ENCODE measurements around the gene MOGAT1.

The MOGAT1 gene

GRCh38 chr2:222736301-222736700 is 64.8 kb downstream of the MOGAT1 start:
- Histone ChIP-seq H3K9me3 (ENCODE audit: control insufficient read depth, insufficient read depth, low read depth, low read length) (no peaks in the 10 kb centered on the region), H3K4me1 (ENCODE audit: control insufficient read depth, insufficient read depth, low read length) (no peaks in the 10 kb centered on the region), H3K36me3 (ENCODE audit: control insufficient read depth in 2 of 2, insufficient read depth in 1 of 2, low read length in 2 of 2) (no peaks in the 10 kb centered on the region), H3K4me3 (ENCODE audit: low read depth, low read length) (no peak overlapping the region), H3K27ac (ENCODE audit: extremely low read depth, low read depth, low read length) (no peak overlapping the region)
- CTCF ChIA-PET: interaction anchor here (0.5 to 0.9 kb wide), 3 partner anchors 27 to 208 kb away, joined by 3 to 4 read pairs (median 3); no protein-coding TSS in a partner anchor
- POLR2A ChIA-PET: no interaction called here
- TF ChIP-seq ZNF473 (tag by site-specific recombination; IDR thresholded peaks at IDR 0.05): no peak
- TF ChIP-seq ZBTB17 (tag by site-specific recombination; IDR thresholded peaks at IDR 0.05): no peak
- TF ChIP-seq, protein P1, sequence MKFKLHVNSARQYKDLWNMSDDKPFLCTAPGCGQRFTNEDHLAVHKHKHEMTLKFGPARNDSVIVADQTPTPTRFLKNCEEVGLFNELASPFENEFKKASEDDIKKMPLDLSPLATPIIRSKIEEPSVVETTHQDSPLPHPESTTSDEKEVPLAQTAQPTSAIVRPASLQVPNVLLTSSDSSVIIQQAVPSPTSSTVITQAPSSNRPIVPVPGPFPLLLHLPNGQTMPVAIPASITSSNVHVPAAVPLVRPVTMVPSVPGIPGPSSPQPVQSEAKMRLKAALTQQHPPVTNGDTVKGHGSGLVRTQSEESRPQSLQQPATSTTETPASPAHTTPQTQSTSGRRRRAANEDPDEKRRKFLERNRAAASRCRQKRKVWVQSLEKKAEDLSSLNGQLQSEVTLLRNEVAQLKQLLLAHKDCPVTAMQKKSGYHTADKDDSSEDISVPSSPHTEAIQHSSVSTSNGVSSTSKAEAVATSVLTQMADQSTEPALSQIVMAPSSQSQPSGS (tag by site-specific recombination; IDR thresholded peaks at IDR 0.05; ENCODE audit: low read depth): peak; percentile 39; the same call in 1 of the 2 replicates
- TF ChIP-seq ZNF292 (tag by site-specific recombination; IDR thresholded peaks at IDR 0.05; ENCODE audit: borderline replicate concordance, low read depth): no peak
- no peak for TF ChIP-seq ZNF629 (tag by site-specific recombination; IDR thresholded peaks at IDR 0.05)
- no peak for TF ChIP-seq ZNF670 (tag by site-specific recombination; IDR thresholded peaks at IDR 0.05; ENCODE audit: low read depth)
- no peak for TF ChIP-seq ZNF530 (tag by site-specific recombination; IDR thresholded peaks at IDR 0.05; ENCODE audit: low read depth)
- TF ChIP-seq ZNF335 (tag by site-specific recombination; conservative IDR thresholded peaks at IDR 0.05): 0 out of 2 replicates have a peak, but pooled peaks have one; percentile 39
- no peak for TF ChIP-seq HOXC10 (CRISPR knock-in tag; IDR thresholded peaks at IDR 0.05)
- no peak for TF ChIP-seq ZNF140 (tag by site-specific recombination; IDR thresholded peaks at IDR 0.05)
- TF ChIP-seq KLF10 (tag by site-specific recombination; IDR thresholded peaks at IDR 0.05): no peak
- no peak for TF ChIP-seq ZNF311 (tag by site-specific recombination; IDR thresholded peaks at IDR 0.05; ENCODE audit: borderline replicate concordance)
- TF ChIP-seq ZNF266 (tag by site-specific recombination; IDR thresholded peaks at IDR 0.05; ENCODE audit: low read depth): no peak

DNA sequence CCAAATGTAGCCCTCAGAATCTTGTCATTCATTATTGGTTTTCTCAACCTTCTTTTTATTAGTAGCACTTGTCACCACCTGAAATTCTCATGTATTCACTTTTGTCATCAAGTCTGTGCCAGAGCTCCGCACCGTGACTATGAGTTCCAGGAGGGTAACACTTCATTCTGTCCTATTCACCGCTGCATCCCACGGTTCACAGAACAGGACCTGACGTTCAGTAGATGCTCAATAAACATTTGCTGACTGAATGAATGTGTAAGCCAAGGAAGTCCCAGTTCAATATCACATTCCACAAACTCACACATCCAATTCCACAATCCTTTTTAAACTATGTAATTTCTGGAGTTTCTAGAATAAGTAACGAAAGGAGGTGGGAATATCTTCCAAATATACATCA is 65.5 kb downstream of the MOGAT1 start:
- no peaks in the 10 kb centered on the region for H3K4me1 ChIP-seq (ENCODE audit: control insufficient read depth, insufficient read depth, low read length)
- H3K9me3 ChIP-seq (ENCODE audit: control insufficient read depth, insufficient read depth, low read depth, low read length): no peaks in the 10 kb centered on the region
- ChIA-PET CTCF (interaction anchor here (0.9 kb wide), 1 partner anchor 207 kb away, joined by 3 read pairs; no protein-coding TSS in a partner anchor), POLR2A (no interaction called here)
- TF ChIP-seq ZNF664 (tag by site-specific recombination; IDR thresholded peaks at IDR 0.05): 0 out of 2 replicates have a peak, but pooled peaks have one; percentile 31
- no peak for TF ChIP-seq ZSCAN5A (tag by site-specific recombination; IDR thresholded peaks at IDR 0.05)
- H3K36me3 ChIP-seq (ENCODE audit: control insufficient read depth in 2 of 2, insufficient read depth in 1 of 2, low read length in 2 of 2): no peaks in the 10 kb centered on the region
- no peak overlapping the region for H3K27ac ChIP-seq (ENCODE audit: extremely low read depth, low read depth, low read length)
- no peak overlapping the region for H3K4me3 ChIP-seq (ENCODE audit: low read depth, low read length)

GRCh38 chr2:222738312-222738711 is 66.9 kb downstream of the MOGAT1 start:
- Histone ChIP-seq H3K27ac (ENCODE audit: extremely low read depth, low read depth, low read length) (no peak overlapping the region), H3K36me3 (ENCODE audit: control insufficient read depth in 2 of 2, insufficient read depth in 1 of 2, low read length in 2 of 2) (no peaks in the 10 kb centered on the region), H3K9me3 (ENCODE audit: control insufficient read depth, insufficient read depth, low read depth, low read length) (no peaks in the 10 kb centered on the region), H3K4me1 (ENCODE audit: control insufficient read depth, insufficient read depth, low read length) (no peaks in the 10 kb centered on the region), H3K4me3 (ENCODE audit: low read depth, low read length) (no peak overlapping the region)
- POLR2A ChIA-PET: no interaction called here
- CTCF ChIA-PET: interaction anchor here (0.7 to 1.6 kb wide), 2 partner anchors 29 to 32 kb away, joined by 3 read pairs; no protein-coding TSS in a partner anchor
- TF ChIP-seq WT1 (tag by site-specific recombination; IDR thresholded peaks at IDR 0.05) (no peak), ZNF843 (tag by site-specific recombination; IDR thresholded peaks at IDR 0.05) (no peak), ZNF600 (tag by site-specific recombination; IDR thresholded peaks at IDR 0.05) (no peak), ZNF664 (tag by site-specific recombination; IDR thresholded peaks at IDR 0.05) (no peak), KLF10 (tag by site-specific recombination; IDR thresholded peaks at IDR 0.05) (no peak), ZBTB44 (tag by site-specific recombination; IDR thresholded peaks at IDR 0.05) (no peak), SP7 (tag by site-specific recombination; IDR thresholded peaks at IDR 0.05) (no peak), SCRT2 (tag by site-specific recombination; IDR thresholded peaks at IDR 0.05) (no peak), ZNF366 (tag by site-specific recombination; conservative IDR thresholded peaks at IDR 0.05) (no peak)
- TF ChIP-seq, protein P2, sequence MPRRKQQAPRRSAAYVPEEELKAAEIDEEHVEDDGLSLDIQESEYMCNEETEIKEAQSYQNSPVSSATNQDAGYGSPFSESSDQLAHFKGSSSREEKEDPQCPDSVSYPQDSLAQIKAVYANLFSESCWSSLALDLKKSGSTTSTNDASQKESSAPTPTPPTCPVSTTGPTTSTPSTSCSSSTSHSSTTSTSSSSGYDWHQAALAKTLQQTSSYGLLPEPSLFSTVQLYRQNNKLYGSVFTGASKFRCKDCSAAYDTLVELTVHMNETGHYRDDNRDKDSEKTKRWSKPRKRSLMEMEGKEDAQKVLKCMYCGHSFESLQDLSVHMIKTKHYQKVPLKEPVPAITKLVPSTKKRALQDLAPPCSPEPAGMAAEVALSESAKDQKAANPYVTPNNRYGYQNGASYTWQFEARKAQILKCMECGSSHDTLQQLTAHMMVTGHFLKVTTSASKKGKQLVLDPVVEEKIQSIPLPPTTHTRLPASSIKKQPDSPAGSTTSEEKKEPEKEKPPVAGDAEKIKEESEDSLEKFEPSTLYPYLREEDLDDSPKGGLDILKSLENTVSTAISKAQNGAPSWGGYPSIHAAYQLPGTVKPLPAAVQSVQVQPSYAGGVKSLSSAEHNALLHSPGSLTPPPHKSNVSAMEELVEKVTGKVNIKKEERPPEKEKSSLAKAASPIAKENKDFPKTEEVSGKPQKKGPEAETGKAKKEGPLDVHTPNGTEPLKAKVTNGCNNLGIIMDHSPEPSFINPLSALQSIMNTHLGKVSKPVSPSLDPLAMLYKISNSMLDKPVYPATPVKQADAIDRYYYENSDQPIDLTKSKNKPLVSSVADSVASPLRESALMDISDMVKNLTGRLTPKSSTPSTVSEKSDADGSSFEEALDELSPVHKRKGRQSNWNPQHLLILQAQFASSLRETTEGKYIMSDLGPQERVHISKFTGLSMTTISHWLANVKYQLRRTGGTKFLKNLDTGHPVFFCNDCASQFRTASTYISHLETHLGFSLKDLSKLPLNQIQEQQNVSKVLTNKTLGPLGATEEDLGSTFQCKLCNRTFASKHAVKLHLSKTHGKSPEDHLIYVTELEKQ (tag by site-specific recombination; IDR thresholded peaks at IDR 0.05; ENCODE audit: borderline replicate concordance): no peak
- TF ChIP-seq, protein P3, sequence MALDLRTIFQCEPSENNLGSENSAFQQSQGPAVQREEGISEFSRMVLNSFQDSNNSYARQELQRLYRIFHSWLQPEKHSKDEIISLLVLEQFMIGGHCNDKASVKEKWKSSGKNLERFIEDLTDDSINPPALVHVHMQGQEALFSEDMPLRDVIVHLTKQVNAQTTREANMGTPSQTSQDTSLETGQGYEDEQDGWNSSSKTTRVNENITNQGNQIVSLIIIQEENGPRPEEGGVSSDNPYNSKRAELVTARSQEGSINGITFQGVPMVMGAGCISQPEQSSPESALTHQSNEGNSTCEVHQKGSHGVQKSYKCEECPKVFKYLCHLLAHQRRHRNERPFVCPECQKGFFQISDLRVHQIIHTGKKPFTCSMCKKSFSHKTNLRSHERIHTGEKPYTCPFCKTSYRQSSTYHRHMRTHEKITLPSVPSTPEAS (tag by site-specific recombination; IDR thresholded peaks at IDR 0.05): no peak

Data from HEK293 (cell line).